ENCODE results near the gene CDR2. TPM values are rescaled to one million over a fixed set of nuclear protein-coding genes. Genes with fewer than 3 reads are reported as not detected.
A peak's percentile ranks its signal among the peaks of the same experiment; 100 is the strongest.
"Not testable (repeated sequence)": the region's sequence is repeated elsewhere in the genome, so short reads cannot be mapped to it uniquely, and the experiment has no call there.

CDR2 gene
- total RNA-seq, 1 donor from 2014 or later = 6.7 TPM

GRCh38 chr16:22302776-22303363, 71.5 kb downstream of the CDR2 start:
- Mint-ChIP-seq H3K9me3 (no peaks in the 10 kb centered on the region), H3K4me3 (no peak overlapping the region), H3K36me3 (ENCODE audit: low read depth) (peaks cover 83% of the 10 kb centered on the region), H3K4me1 (peaks cover 34% of the 10 kb centered on the region), H3K27me3 (no peaks in the 10 kb centered on the region), H3K27ac (no peak overlapping the region)
- ATAC-seq (ENCODE audit: low read depth) (no peak), DNase-seq (no peak)
- ChIA-PET CTCF (no interaction called here), POLR2A (no interaction called here)
- no peak for TF ChIP-seq CTCF (IDR thresholded peaks at IDR 0.05)
- intact Hi-C loops (cut with micrococcal nuclease) = no loop called here

- CTCF ChIA-PET = interaction anchor here (1.6 to 2.0 kb wide), 3 partner anchors 20 to 113 kb away, joined by 4 to 6 read pairs (median 5); no protein-coding TSS in a partner anchor
- Mint-ChIP-seq H3K4me1 (peaks cover 40% of the 10 kb centered on the region), H3K36me3 (ENCODE audit: low read depth) (peaks cover 73% of the 10 kb centered on the region)
- H3K27me3 Mint-ChIP-seq; POLR2A ChIA-PET; H3K27ac Mint-ChIP-seq; H3K9me3 Mint-ChIP-seq; DNase-seq; H3K4me3 Mint-ChIP-seq; ATAC-seq (ENCODE audit: low read depth); intact Hi-C loops (cut with micrococcal nuclease): not testable (repeated sequence)
Measured at GRCh38 chr16:22301423-22301822, 73.0 kb downstream of the CDR2 start.

- intact Hi-C loops (cut with micrococcal nuclease) = no loop called here
- no peak for DNase-seq
- ChIA-PET POLR2A (interaction anchor here (1.0 kb wide), 1 partner anchor 112 kb away, joined by 3 read pairs; no protein-coding TSS in a partner anchor), CTCF (interaction anchor here (0.6 to 2.0 kb wide), 15 partner anchors 9 to 349 kb away, joined by 3 to 13 read pairs (median 4); partner anchors contain the start of gene EEF2K)
- TF ChIP-seq CTCF (IDR thresholded peaks at IDR 0.05) = no peak
- Mint-ChIP-seq H3K36me3 (ENCODE audit: low read depth) (peaks cover 64% of the 10 kb centered on the region), H3K27me3 (no peaks in the 10 kb centered on the region), H3K4me3 (no peak overlapping the region), H3K9me3 (no peaks in the 10 kb centered on the region), H3K4me1 (peaks cover 45% of the 10 kb centered on the region), H3K27ac (peak overlapping the region; percentile 60)
- no peak for ATAC-seq (ENCODE audit: low read depth)
Measured at GRCh38 chr16:22300427-22301071, 73.9 kb downstream of the CDR2 start.

GRCh38 chr16:22299036-22299435, 75.4 kb downstream of the CDR2 start:
- Mint-ChIP-seq H3K27me3 (no peaks in the 10 kb centered on the region), H3K27ac (peak overlapping the region; percentile 70), H3K4me1 (peaks cover 45% of the 10 kb centered on the region), H3K36me3 (ENCODE audit: low read depth) (peaks cover 49% of the 10 kb centered on the region), H3K9me3 (no peaks in the 10 kb centered on the region), H3K4me3 (peak overlapping the region; percentile 91)
- TF ChIP-seq CTCF (IDR thresholded peaks at IDR 0.05) = no peak
- ChIA-PET CTCF (no interaction called here), POLR2A (interaction anchor here (0.7 to 4.3 kb wide), 6 partner anchors 92 to 767 kb away, joined by 3 to 53 read pairs (median 8); partner anchors contain the start of genes EEF2K and UQCRC2)
- no peak for ATAC-seq (ENCODE audit: low read depth)
- intact Hi-C loops (cut with micrococcal nuclease) = loop anchor here (5.0 to 10.0 kb wide), 2 partner anchors 136 to 777 kb away; no protein-coding TSS in a partner anchor
- no peak for DNase-seq

- H3K9me3 Mint-ChIP-seq = no peaks in the 10 kb centered on the region
- peak overlapping the region; percentile 91 for H3K4me3 Mint-ChIP-seq
- ChIA-PET CTCF (interaction anchor here (1.3 to 1.6 kb wide), 6 partner anchors 23 to 291 kb away, joined by 3 to 5 read pairs (median 4); partner anchors contain the start of gene MOSMO), POLR2A (interaction anchor here (0.6 to 4.3 kb wide), 9 partner anchors 80 to 345 kb away, joined by 3 to 53 read pairs (median 4); partner anchors contain the start of genes EEF2K, MOSMO and UQCRC2)
- no peak for TF ChIP-seq CTCF (IDR thresholded peaks at IDR 0.05)
- peak overlapping the region; percentile 92 for H3K27ac Mint-ChIP-seq
- no peaks in the 10 kb centered on the region for H3K27me3 Mint-ChIP-seq
- ATAC-seq (ENCODE audit: low read depth) (peak; percentile 22), DNase-seq (peak; percentile 22)
- H3K4me1 Mint-ChIP-seq = peaks cover 45% of the 10 kb centered on the region
- intact Hi-C loops (cut with micrococcal nuclease) = loop anchor here (1.0 to 10.0 kb wide), 14 partner anchors 57 to 776 kb away; partner anchors contain the start of genes CDR2, EEF2K, PDZD9 and UQCRC2
- H3K36me3 Mint-ChIP-seq (ENCODE audit: low read depth) = peaks cover 41% of the 10 kb centered on the region
Measured at GRCh38 chr16:22297871-22298733, 76.3 kb downstream of the CDR2 start.

Data from activated B cell treated with CpG ODN at 0.5 μM for 24 hours (primary cell).